Measurements from ENCODE around the gene AP2A2. TPM values are rescaled to one million over a fixed set of nuclear protein-coding genes. Genes with fewer than 3 reads are reported as not detected.

AP2A2 gene
- total RNA-seq, 1 experiment from 2014 or later, result 47.1 TPM

DNA sequence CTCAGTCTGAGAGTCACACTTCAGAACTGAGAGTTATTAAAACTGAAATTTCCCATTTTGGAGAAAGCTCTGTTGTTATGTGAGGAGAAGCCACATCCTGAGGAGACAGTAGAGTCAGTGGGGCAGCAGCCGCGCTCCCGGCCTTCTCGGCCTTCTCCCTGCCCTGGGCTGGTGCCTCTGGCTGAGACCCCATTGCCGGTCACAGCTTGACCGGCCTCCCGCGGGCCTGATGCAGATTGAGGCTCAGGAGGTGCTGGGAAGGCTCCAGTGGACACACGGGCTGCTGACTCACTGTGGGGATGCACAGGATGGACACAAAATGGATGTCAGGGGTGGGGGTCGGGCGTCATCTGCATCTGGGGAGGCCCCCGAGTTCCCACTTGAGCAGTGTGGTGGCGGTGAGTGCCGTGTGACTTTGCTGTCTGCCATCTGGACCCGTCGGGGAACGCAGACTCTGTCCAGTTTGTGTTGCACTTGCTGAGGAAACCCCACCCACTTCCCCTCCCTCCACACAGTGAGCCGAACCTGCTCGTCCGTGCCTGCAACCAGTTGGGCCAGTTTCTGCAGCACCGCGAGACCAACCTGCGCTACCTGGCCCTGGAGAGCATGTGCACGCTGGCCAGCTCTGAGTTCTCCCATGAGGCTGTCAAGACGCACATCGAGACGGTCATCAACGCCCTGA, 60.7 kb downstream of the AP2A2 start:
- Mint-ChIP-seq H3K36me3 (peaks cover 46% of the 10 kb centered on the region), H3K4me1 (no peaks in the 10 kb centered on the region), H3K4me3 (no peak overlapping the region), H3K9me3 (no peaks in the 10 kb centered on the region), H3K27me3 (ENCODE audit: low read depth) (no peaks in the 10 kb centered on the region), H3K27ac (no peak overlapping the region)
- ATAC-seq (no peak), DNase-seq (ENCODE audit: low spot score) (no peak)
- ChIA-PET CTCF (no interaction called here), POLR2A (no interaction called here)
- TF ChIP-seq, protein P1, sequence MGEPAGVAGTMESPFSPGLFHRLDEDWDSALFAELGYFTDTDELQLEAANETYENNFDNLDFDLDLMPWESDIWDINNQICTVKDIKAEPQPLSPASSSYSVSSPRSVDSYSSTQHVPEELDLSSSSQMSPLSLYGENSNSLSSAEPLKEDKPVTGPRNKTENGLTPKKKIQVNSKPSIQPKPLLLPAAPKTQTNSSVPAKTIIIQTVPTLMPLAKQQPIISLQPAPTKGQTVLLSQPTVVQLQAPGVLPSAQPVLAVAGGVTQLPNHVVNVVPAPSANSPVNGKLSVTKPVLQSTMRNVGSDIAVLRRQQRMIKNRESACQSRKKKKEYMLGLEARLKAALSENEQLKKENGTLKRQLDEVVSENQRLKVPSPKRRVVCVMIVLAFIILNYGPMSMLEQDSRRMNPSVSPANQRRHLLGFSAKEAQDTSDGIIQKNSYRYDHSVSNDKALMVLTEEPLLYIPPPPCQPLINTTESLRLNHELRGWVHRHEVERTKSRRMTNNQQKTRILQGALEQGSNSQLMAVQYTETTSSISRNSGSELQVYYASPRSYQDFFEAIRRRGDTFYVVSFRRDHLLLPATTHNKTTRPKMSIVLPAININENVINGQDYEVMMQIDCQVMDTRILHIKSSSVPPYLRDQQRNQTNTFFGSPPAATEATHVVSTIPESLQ (CRISPR knock-in tag; IDR thresholded peaks at IDR 0.05), result no peak
- TF ChIP-seq, protein P2, sequence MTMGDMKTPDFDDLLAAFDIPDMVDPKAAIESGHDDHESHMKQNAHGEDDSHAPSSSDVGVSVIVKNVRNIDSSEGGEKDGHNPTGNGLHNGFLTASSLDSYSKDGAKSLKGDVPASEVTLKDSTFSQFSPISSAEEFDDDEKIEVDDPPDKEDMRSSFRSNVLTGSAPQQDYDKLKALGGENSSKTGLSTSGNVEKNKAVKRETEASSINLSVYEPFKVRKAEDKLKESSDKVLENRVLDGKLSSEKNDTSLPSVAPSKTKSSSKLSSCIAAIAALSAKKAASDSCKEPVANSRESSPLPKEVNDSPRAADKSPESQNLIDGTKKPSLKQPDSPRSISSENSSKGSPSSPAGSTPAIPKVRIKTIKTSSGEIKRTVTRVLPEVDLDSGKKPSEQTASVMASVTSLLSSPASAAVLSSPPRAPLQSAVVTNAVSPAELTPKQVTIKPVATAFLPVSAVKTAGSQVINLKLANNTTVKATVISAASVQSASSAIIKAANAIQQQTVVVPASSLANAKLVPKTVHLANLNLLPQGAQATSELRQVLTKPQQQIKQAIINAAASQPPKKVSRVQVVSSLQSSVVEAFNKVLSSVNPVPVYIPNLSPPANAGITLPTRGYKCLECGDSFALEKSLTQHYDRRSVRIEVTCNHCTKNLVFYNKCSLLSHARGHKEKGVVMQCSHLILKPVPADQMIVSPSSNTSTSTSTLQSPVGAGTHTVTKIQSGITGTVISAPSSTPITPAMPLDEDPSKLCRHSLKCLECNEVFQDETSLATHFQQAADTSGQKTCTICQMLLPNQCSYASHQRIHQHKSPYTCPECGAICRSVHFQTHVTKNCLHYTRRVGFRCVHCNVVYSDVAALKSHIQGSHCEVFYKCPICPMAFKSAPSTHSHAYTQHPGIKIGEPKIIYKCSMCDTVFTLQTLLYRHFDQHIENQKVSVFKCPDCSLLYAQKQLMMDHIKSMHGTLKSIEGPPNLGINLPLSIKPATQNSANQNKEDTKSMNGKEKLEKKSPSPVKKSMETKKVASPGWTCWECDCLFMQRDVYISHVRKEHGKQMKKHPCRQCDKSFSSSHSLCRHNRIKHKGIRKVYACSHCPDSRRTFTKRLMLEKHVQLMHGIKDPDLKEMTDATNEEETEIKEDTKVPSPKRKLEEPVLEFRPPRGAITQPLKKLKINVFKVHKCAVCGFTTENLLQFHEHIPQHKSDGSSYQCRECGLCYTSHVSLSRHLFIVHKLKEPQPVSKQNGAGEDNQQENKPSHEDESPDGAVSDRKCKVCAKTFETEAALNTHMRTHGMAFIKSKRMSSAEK (CRISPR knock-in tag; IDR thresholded peaks at IDR 0.05; ENCODE audit: borderline replicate concordance), result no peak
- no peak for TF ChIP-seq ESRRA (CRISPR knock-in tag; IDR thresholded peaks at IDR 0.05; ENCODE audit: borderline replicate concordance)
- TF ChIP-seq, protein P3, sequence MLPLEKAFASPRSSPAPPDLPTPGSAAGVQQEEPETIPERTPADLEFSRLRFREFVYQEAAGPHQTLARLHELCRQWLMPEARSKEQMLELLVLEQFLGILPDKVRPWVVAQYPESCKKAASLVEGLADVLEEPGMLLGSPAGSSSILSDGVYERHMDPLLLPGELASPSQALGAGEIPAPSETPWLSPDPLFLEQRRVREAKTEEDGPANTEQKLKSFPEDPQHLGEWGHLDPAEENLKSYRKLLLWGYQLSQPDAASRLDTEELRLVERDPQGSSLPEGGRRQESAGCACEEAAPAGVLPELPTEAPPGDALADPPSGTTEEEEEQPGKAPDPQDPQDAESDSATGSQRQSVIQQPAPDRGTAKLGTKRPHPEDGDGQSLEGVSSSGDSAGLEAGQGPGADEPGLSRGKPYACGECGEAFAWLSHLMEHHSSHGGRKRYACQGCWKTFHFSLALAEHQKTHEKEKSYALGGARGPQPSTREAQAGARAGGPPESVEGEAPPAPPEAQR (CRISPR knock-in tag; IDR thresholded peaks at IDR 0.05), result no peak
- TF ChIP-seq SOX15 (CRISPR knock-in tag; IDR thresholded peaks at IDR 0.05), result no peak
- TF ChIP-seq TEAD4 (CRISPR knock-in tag; IDR thresholded peaks at IDR 0.05), result no peak
- TF ChIP-seq NR3C1 (CRISPR knock-in tag; conservative IDR thresholded peaks at IDR 0.05; ENCODE audit: low read depth), result no peak
- no peak for TF ChIP-seq FOXP1 (CRISPR knock-in tag; IDR thresholded peaks at IDR 0.05; ENCODE audit: borderline replicate concordance)
- TF ChIP-seq, protein P4, sequence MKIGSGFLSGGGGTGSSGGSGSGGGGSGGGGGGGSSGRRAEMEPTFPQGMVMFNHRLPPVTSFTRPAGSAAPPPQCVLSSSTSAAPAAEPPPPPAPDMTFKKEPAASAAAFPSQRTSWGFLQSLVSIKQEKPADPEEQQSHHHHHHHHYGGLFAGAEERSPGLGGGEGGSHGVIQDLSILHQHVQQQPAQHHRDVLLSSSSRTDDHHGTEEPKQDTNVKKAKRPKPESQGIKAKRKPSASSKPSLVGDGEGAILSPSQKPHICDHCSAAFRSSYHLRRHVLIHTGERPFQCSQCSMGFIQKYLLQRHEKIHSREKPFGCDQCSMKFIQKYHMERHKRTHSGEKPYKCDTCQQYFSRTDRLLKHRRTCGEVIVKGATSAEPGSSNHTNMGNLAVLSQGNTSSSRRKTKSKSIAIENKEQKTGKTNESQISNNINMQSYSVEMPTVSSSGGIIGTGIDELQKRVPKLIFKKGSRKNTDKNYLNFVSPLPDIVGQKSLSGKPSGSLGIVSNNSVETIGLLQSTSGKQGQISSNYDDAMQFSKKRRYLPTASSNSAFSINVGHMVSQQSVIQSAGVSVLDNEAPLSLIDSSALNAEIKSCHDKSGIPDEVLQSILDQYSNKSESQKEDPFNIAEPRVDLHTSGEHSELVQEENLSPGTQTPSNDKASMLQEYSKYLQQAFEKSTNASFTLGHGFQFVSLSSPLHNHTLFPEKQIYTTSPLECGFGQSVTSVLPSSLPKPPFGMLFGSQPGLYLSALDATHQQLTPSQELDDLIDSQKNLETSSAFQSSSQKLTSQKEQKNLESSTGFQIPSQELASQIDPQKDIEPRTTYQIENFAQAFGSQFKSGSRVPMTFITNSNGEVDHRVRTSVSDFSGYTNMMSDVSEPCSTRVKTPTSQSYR (CRISPR knock-in tag; IDR thresholded peaks at IDR 0.05), result no peak
- TF ChIP-seq NR2C2 (CRISPR knock-in tag; IDR thresholded peaks at IDR 0.05), result no peak
- TF ChIP-seq ZNF416 (CRISPR knock-in tag; IDR thresholded peaks at IDR 0.05), result no peak
- TF ChIP-seq FOXK1 (CRISPR knock-in tag; IDR thresholded peaks at IDR 0.05), result no peak
- TF ChIP-seq, protein P5, sequence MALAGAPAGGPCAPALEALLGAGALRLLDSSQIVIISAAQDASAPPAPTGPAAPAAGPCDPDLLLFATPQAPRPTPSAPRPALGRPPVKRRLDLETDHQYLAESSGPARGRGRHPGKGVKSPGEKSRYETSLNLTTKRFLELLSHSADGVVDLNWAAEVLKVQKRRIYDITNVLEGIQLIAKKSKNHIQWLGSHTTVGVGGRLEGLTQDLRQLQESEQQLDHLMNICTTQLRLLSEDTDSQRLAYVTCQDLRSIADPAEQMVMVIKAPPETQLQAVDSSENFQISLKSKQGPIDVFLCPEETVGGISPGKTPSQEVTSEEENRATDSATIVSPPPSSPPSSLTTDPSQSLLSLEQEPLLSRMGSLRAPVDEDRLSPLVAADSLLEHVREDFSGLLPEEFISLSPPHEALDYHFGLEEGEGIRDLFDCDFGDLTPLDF (CRISPR knock-in tag; IDR thresholded peaks at IDR 0.05), result no peak
- TF ChIP-seq ZNF232 (CRISPR knock-in tag; IDR thresholded peaks at IDR 0.05), result no peak
- TF ChIP-seq, protein P6, sequence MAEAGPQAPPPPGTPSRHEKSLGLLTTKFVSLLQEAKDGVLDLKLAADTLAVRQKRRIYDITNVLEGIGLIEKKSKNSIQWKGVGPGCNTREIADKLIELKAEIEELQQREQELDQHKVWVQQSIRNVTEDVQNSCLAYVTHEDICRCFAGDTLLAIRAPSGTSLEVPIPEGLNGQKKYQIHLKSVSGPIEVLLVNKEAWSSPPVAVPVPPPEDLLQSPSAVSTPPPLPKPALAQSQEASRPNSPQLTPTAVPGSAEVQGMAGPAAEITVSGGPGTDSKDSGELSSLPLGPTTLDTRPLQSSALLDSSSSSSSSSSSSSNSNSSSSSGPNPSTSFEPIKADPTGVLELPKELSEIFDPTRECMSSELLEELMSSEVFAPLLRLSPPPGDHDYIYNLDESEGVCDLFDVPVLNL (CRISPR knock-in tag; IDR thresholded peaks at IDR 0.05; ENCODE audit: borderline replicate concordance, low read depth), result no peak
- no peak for TF ChIP-seq TEAD1 (CRISPR knock-in tag; IDR thresholded peaks at IDR 0.05)
- TF ChIP-seq, protein P7, sequence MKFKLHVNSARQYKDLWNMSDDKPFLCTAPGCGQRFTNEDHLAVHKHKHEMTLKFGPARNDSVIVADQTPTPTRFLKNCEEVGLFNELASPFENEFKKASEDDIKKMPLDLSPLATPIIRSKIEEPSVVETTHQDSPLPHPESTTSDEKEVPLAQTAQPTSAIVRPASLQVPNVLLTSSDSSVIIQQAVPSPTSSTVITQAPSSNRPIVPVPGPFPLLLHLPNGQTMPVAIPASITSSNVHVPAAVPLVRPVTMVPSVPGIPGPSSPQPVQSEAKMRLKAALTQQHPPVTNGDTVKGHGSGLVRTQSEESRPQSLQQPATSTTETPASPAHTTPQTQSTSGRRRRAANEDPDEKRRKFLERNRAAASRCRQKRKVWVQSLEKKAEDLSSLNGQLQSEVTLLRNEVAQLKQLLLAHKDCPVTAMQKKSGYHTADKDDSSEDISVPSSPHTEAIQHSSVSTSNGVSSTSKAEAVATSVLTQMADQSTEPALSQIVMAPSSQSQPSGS (CRISPR knock-in tag; IDR thresholded peaks at IDR 0.05; ENCODE audit: borderline replicate concordance, low read depth), result no peak
- no peak for TF ChIP-seq ZNF263 (CRISPR knock-in tag; IDR thresholded peaks at IDR 0.05; ENCODE audit: low read depth)

All from WTC11 (cell line).